ENCODE results near the gene NDST1. TPM values are rescaled to one million over a fixed set of nuclear protein-coding genes. Genes with fewer than 3 reads are reported as not detected.
A peak's percentile ranks its signal among the peaks of the same experiment; 100 is the strongest.

The NDST1 gene
- polyA plus RNA-seq, 1 donor (not counting 4 experiments of a cell fraction or from before 2014, with no cell fraction given) = 24.9 TPM

DNA sequence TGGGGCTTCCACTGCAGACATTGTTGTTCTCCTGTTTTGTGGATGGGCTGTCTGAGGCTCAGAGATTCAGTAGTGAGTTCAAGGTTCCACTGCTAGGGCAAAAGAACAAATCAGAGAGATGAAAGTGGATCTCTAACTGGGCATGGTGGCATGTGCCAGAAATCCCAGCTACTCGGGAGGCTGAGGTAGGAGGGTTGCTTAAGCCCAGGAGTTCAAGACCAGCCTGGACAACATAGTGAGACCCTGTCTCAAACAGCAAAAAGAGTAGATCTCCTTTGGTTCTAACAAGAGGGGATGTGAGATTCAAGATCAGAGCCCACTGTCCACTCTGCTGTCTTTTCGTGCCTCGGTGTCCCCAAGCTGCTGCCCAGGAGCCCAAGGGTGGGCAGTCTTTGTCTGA is 11.8 kb upstream of the NDST1 start:
- Histone ChIP-seq H3K27me3 (ENCODE audit: control insufficient read depth, extremely low read depth, insufficient read depth, low read length) (no peaks in the 10 kb centered on the region), H3K79me2 (ENCODE audit: control insufficient read depth, insufficient read depth, low read length) (peaks cover 69% of the 10 kb centered on the region), H3K27ac (ENCODE audit: control insufficient read depth, insufficient read depth, low read length) (peak overlapping the region; percentile 44), H3K4me2 (ENCODE audit: control insufficient read depth, extremely low read depth, insufficient read depth, low read depth, low read length) (no peak overlapping the region), H3K4me3 (ENCODE audit: control insufficient read depth in 2 of 3, extremely low read depth in 1 of 3, insufficient read depth in 2 of 3, low read depth in 1 of 3, low read length in 3 of 3) (no peak overlapping the region), H3K36me3 (ENCODE audit: control insufficient read depth in 2 of 2, extremely low read depth in 1 of 2, insufficient read depth in 2 of 2, low read length in 2 of 2) (peaks cover 3 to 6% of the 10 kb centered on the region in 2 experiments), H2AFZ (ENCODE audit: control insufficient read depth, low read length) (no peak overlapping the region), H4K20me1 (ENCODE audit: control insufficient read depth, extremely low read depth, insufficient read depth, low read length) (peaks cover 2% of the 10 kb centered on the region), H3K4me1 (ENCODE audit: control insufficient read depth, extremely low read depth, insufficient read depth, low read length) (peaks cover 73% of the 10 kb centered on the region), H3K9me3 (ENCODE audit: control insufficient read depth, low read depth, low read length) (no peaks in the 10 kb centered on the region), H3K9me1 (ENCODE audit: control insufficient read depth, extremely low read depth, insufficient read depth, low read length) (peaks cover 14% of the 10 kb centered on the region), H3K9ac (ENCODE audit: control insufficient read depth, extremely low read depth, insufficient read depth, low read length) (no peak overlapping the region)
- DNase-seq (ENCODE audit: low read depth, low spot score) (no peak), FAIRE-seq (no peak)
- no peak for TF ChIP-seq EZH2 (IDR thresholded peaks at IDR 0.05; ENCODE audit: low read length)
- no peak for TF ChIP-seq CTCF (optimal IDR thresholded peaks at IDR 0.05 in 1 of 3, IDR thresholded peaks at IDR 0.05 in 1 of 3, conservative IDR thresholded peaks at IDR 0.05 in 1 of 3; ENCODE audit: extremely low read depth in 1 of 3, insufficient read depth in 2 of 3, low read length in 3 of 3)
- dilution Hi-C loops (cut with MboI; ENCODE audit: extremely low pct_ligation_motif_present, low sequenced_read_pairs) = no loop called here

DNA sequence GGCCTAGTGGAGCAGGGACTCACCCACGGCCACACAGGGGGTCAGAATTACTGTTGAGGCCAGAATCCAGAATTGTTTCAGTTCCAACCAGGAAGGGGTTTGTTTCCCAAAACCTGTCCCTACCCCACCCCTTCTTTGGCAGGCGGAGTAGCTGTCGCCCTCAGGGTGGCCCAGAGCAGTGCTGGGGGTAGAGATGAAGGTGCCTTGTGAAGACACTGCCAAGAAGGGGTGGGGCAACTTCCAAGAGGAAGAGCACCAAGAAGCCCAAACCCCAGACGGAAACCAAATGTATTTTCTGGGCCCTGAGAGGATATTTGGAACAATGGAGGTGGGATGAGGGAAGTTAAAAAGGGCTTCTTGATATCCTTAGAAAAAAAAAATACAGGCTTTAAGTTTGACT is 11.4 kb upstream of the NDST1 start:
- Histone ChIP-seq H3K27ac (ENCODE audit: control insufficient read depth, insufficient read depth, low read length) (peak overlapping the region; percentile 44), H3K36me3 (ENCODE audit: control insufficient read depth in 2 of 2, extremely low read depth in 1 of 2, insufficient read depth in 2 of 2, low read length in 2 of 2) (peaks cover 3 to 6% of the 10 kb centered on the region in 2 experiments), H3K4me2 (ENCODE audit: control insufficient read depth, extremely low read depth, insufficient read depth, low read depth, low read length) (no peak overlapping the region), H3K4me1 (ENCODE audit: control insufficient read depth, extremely low read depth, insufficient read depth, low read length) (peaks cover 73% of the 10 kb centered on the region), H2AFZ (ENCODE audit: control insufficient read depth, low read length) (no peak overlapping the region), H3K27me3 (ENCODE audit: control insufficient read depth, extremely low read depth, insufficient read depth, low read length) (no peaks in the 10 kb centered on the region), H3K4me3 (ENCODE audit: control insufficient read depth in 2 of 3, extremely low read depth in 1 of 3, insufficient read depth in 2 of 3, low read depth in 1 of 3, low read length in 3 of 3) (no peak overlapping the region), H3K79me2 (ENCODE audit: control insufficient read depth, insufficient read depth, low read length) (peaks cover 69% of the 10 kb centered on the region), H4K20me1 (ENCODE audit: control insufficient read depth, extremely low read depth, insufficient read depth, low read length) (peaks cover 2% of the 10 kb centered on the region), H3K9ac (ENCODE audit: control insufficient read depth, extremely low read depth, insufficient read depth, low read length) (no peak overlapping the region), H3K9me3 (ENCODE audit: control insufficient read depth, low read depth, low read length) (no peaks in the 10 kb centered on the region), H3K9me1 (ENCODE audit: control insufficient read depth, extremely low read depth, insufficient read depth, low read length) (peaks cover 14% of the 10 kb centered on the region)
- DNase-seq (ENCODE audit: low read depth, low spot score) (no peak), FAIRE-seq (no peak)
- dilution Hi-C loops (cut with MboI; ENCODE audit: extremely low pct_ligation_motif_present, low sequenced_read_pairs) = no loop called here
- TF ChIP-seq CTCF (optimal IDR thresholded peaks at IDR 0.05 in 1 of 3, IDR thresholded peaks at IDR 0.05 in 1 of 3, conservative IDR thresholded peaks at IDR 0.05 in 1 of 3; ENCODE audit: extremely low read depth in 1 of 3, insufficient read depth in 2 of 3, low read length in 3 of 3) (no peak), EZH2 (IDR thresholded peaks at IDR 0.05; ENCODE audit: low read length) (no peak)
